ENCODE measurements around the gene HEYL. TPM values are rescaled to one million over a fixed set of nuclear protein-coding genes. Genes with fewer than 3 reads are reported as not detected.

Gene HEYL
- total RNA-seq, 2 experiments from 2014 or later = 0.05 TPM; not detected in 1

DNA sequence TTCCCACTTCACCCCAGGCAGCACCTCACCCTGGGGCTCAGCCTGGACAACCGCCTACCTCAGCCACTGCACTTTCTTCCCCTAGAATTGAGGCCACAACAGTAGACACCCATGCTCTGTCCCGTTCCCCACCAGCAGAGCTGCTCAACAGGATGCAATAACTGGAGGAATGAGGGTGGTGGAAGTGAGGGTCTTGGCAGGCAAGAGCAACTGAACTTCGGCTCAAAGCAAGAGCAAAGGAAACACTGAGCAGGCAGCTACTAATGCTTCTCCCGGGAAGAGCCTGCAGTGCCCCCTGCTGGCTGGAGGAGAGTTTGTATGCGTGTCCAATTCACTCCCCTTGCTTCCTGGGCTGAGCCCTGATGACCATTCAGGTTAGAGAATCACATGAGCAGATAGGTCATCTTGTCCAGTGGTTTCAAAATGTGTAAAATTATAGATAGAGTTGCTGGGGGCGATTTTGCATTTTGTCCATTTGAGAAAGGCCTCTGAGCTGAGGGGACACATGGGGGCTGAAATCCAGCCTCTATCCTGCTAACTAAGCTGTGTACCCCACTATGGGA, 18.6 kb upstream of the HEYL start:
- H3K4me1 ChIP-seq (ENCODE audit: insufficient read depth, low read length) = peaks cover 11% of the 10 kb centered on the region
- Mint-ChIP-seq H3K27ac (no peak overlapping the region), H3K36me3 (ENCODE audit: low read depth) (no peaks in the 10 kb centered on the region), H3K27me3 (peaks cover 13% of the 10 kb centered on the region), H3K4me3 (no peak overlapping the region), H3K4me1 (ENCODE audit: low read depth) (peaks cover 7% of the 10 kb centered on the region), H3K9me3 (no peaks in the 10 kb centered on the region)
- ChIA-PET POLR2A (interaction anchor here (0.6 to 2.1 kb wide), 4 partner anchors 11 to 81 kb away, joined by 3 to 7 read pairs (median 5); partner anchors contain the start of genes HPCAL4 and PPIE), CTCF (interaction anchor here (0.6 to 2.6 kb wide), 25 partner anchors 8 to 141 kb away, joined by 3 to 21 read pairs (median 4); partner anchors contain the start of genes NT5C1A and PPIE)
- H3K27me3 ChIP-seq (ENCODE audit: control insufficient read depth in 1 of 2, insufficient read depth in 2 of 2, low read length in 2 of 2) = peaks cover 3 to 7% of the 10 kb centered on the region in 2 experiments
- H3K9me3 ChIP-seq (ENCODE audit: control insufficient read depth in 1 of 2, insufficient read depth in 1 of 2, low read length in 2 of 2) = no peaks in the 10 kb centered on the region
- intact Hi-C loops (cut with DNase I, micrococcal nuclease) = loop anchor here in 1 of 2 experiments (1.0 kb wide), 1 partner anchor 62 kb away; no protein-coding TSS in a partner anchor
- H3K27ac ChIP-seq (ENCODE audit: low read depth in 1 of 2, low read length in 2 of 2) = no peak overlapping the region
- DNase-seq = peak; percentile 29 to 80 (median 56)
- H3K36me3 ChIP-seq (ENCODE audit: insufficient read depth, low read length) = no peaks in the 10 kb centered on the region
- no peak overlapping the region for H3K4me3 ChIP-seq (ENCODE audit: low read length)
- TF ChIP-seq, protein P1, sequence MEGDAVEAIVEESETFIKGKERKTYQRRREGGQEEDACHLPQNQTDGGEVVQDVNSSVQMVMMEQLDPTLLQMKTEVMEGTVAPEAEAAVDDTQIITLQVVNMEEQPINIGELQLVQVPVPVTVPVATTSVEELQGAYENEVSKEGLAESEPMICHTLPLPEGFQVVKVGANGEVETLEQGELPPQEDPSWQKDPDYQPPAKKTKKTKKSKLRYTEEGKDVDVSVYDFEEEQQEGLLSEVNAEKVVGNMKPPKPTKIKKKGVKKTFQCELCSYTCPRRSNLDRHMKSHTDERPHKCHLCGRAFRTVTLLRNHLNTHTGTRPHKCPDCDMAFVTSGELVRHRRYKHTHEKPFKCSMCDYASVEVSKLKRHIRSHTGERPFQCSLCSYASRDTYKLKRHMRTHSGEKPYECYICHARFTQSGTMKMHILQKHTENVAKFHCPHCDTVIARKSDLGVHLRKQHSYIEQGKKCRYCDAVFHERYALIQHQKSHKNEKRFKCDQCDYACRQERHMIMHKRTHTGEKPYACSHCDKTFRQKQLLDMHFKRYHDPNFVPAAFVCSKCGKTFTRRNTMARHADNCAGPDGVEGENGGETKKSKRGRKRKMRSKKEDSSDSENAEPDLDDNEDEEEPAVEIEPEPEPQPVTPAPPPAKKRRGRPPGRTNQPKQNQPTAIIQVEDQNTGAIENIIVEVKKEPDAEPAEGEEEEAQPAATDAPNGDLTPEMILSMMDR (IDR thresholded peaks at IDR 0.05) = peak; percentile 77
- peak; percentile 61 for ATAC-seq (ENCODE audit: poor library complexity)

GRCh38 chr1:39657402-39657801, 18.0 kb upstream of the HEYL start:
- intact Hi-C loops (cut with DNase I, micrococcal nuclease) = no loop called here
- H3K36me3 Mint-ChIP-seq (ENCODE audit: low read depth) = no peaks in the 10 kb centered on the region
- no peak overlapping the region for H3K4me3 Mint-ChIP-seq
- no peak overlapping the region for H3K27ac Mint-ChIP-seq
- Histone ChIP-seq H3K27ac (ENCODE audit: low read depth in 1 of 2, low read length in 2 of 2) (no peak overlapping the region), H3K36me3 (ENCODE audit: insufficient read depth, low read length) (no peaks in the 10 kb centered on the region), H3K9me3 (ENCODE audit: control insufficient read depth in 1 of 2, insufficient read depth in 1 of 2, low read length in 2 of 2) (no peaks in the 10 kb centered on the region), H3K4me3 (ENCODE audit: low read length) (no peak overlapping the region), H3K27me3 (ENCODE audit: control insufficient read depth in 1 of 2, insufficient read depth in 2 of 2, low read length in 2 of 2) (peaks cover 3 to 7% of the 10 kb centered on the region in 2 experiments), H3K4me1 (ENCODE audit: insufficient read depth, low read length) (peaks cover 11% of the 10 kb centered on the region)
- TF ChIP-seq, protein P1 (IDR thresholded peaks at IDR 0.05) = no peak
- H3K9me3 Mint-ChIP-seq = no peaks in the 10 kb centered on the region
- H3K27me3 Mint-ChIP-seq = peaks cover 13% of the 10 kb centered on the region
- H3K4me1 Mint-ChIP-seq (ENCODE audit: low read depth) = peaks cover 7% of the 10 kb centered on the region
- ChIA-PET CTCF (interaction anchor here (0.6 to 2.6 kb wide), 25 partner anchors 8 to 142 kb away, joined by 3 to 21 read pairs (median 4); partner anchors contain the start of genes NT5C1A and PPIE), POLR2A (interaction anchor here (1.3 to 2.1 kb wide), 3 partner anchors 34 to 81 kb away, joined by 5 to 7 read pairs (median 5); partner anchors contain the start of genes HPCAL4 and PPIE)
- ATAC-seq (ENCODE audit: poor library complexity) (no peak), DNase-seq (no peak)

DNA sequence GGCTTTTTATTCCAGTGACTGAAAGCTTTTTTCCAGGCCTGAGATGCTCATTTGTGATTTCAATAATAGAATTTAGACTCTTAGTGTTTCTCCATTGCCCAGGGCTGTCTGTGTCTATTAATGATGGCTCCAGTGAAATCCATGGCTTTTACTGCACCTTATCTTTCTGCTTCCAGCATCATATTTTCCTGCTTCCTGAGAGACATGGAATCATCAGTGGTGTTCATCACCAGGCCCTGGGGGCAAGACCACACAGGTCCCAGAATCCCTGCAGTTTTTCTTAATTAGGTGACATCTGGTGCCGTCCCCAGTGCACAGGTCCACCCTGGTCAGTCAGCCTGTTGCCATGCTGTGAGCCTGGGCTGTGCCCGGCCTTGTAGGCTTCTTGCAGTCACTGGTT, 16.9 kb upstream of the HEYL start:
- CTCF ChIA-PET = no interaction called here
- peaks cover 13% of the 10 kb centered on the region for H3K27me3 Mint-ChIP-seq

More for the DNA sequence above, 16.9 kb upstream of the HEYL start:
- H3K36me3 ChIP-seq (ENCODE audit: insufficient read depth, low read length) = no peaks in the 10 kb centered on the region
- H3K27ac ChIP-seq (ENCODE audit: low read depth in 1 of 2, low read length in 2 of 2) = no peak overlapping the region
- POLR2A ChIA-PET = no interaction called here
- H3K27me3 ChIP-seq (ENCODE audit: control insufficient read depth in 1 of 2, insufficient read depth in 2 of 2, low read length in 2 of 2) = peaks cover 3 to 7% of the 10 kb centered on the region in 2 experiments
- Mint-ChIP-seq H3K4me1 (ENCODE audit: low read depth) (peaks cover 7% of the 10 kb centered on the region), H3K36me3 (ENCODE audit: low read depth) (no peaks in the 10 kb centered on the region), H3K4me3 (no peak overlapping the region), H3K9me3 (no peaks in the 10 kb centered on the region), H3K27ac (no peak overlapping the region)
- no peak overlapping the region for H3K4me3 ChIP-seq (ENCODE audit: low read length)
- ATAC-seq (ENCODE audit: poor library complexity) (no peak), DNase-seq (no peak)
- intact Hi-C loops (cut with DNase I, micrococcal nuclease) = no loop called here
- TF ChIP-seq, protein P1 (IDR thresholded peaks at IDR 0.05) = no peak
- H3K9me3 ChIP-seq (ENCODE audit: control insufficient read depth in 1 of 2, insufficient read depth in 1 of 2, low read length in 2 of 2) = no peaks in the 10 kb centered on the region
- H3K4me1 ChIP-seq (ENCODE audit: insufficient read depth, low read length) = peaks cover 11% of the 10 kb centered on the region

Measured in CD4-positive, alpha-beta T cell (primary cell).